Ramos (cell line): Measurements from ENCODE around the gene PLEKHA1.

Source experiments
- in situ Hi-C: fragments of 300-500 bp; cut with MboI; formaldehyde crosslinking; loops from one replicate; pipeline ENCODE4 v1.14.3; 2022; ENCODE audit warnings: low sequenced_read_pairs; ENCODE audit not compliant: unreplicated experiment

The PLEKHA1 gene

GRCh38 chr10:122419876-122420623, 45.5 kb downstream of the PLEKHA1 start:
- in situ Hi-C loops, result no loop called here

GRCh38 chr10:122420624-122421007, 46.1 kb downstream of the PLEKHA1 start:
- in situ Hi-C loops, result no loop called here

- in situ Hi-C loops, result no loop called here
Observed at GRCh38 chr10:122421054-122421625, 46.6 kb downstream of the PLEKHA1 start.

- in situ Hi-C loops, result no loop called here
Observed at GRCh38 chr10:122421742-122422141, 47.2 kb downstream of the PLEKHA1 start.

GRCh38 chr10:122422266-122422989, 47.9 kb downstream of the PLEKHA1 start:
- in situ Hi-C loops, result no loop called here

GRCh38 chr10:122424059-122424458, 49.6 kb downstream of the PLEKHA1 start:
- in situ Hi-C loops, result no loop called here

GRCh38 chr10:122426829-122427228, 52.3 kb downstream of the PLEKHA1 start:
- in situ Hi-C loops, result no loop called here

GRCh38 chr10:122427280-122427679, 52.8 kb downstream of the PLEKHA1 start:
- in situ Hi-C loops, result no loop called here

- in situ Hi-C loops, result loop anchor here (10.0 kb wide), 1 partner anchor 141 kb away; no protein-coding TSS in a partner anchor
Observed at GRCh38 chr10:122435212-122435827, 60.8 kb downstream of the PLEKHA1 start.

GRCh38 chr10:122441961-122442360, 67.5 kb downstream of the PLEKHA1 start:
- in situ Hi-C loops, result no loop called here

- in situ Hi-C loops, result no loop called here
Observed at GRCh38 chr10:122445469-122445868, 71.0 kb downstream of the PLEKHA1 start.

GRCh38 chr10:122445904-122446303, 71.4 kb downstream of the PLEKHA1 start:
- in situ Hi-C loops, result no loop called here

- in situ Hi-C loops, result no loop called here
Observed at GRCh38 chr10:122446668-122447423, 72.3 kb downstream of the PLEKHA1 start.

GRCh38 chr10:122448600-122448999, 74.1 kb downstream of the PLEKHA1 start:
- in situ Hi-C loops, result no loop called here

GRCh38 chr10:122449153-122449552, 74.6 kb downstream of the PLEKHA1 start:
- in situ Hi-C loops, result no loop called here

- in situ Hi-C loops, result no loop called here
Observed at GRCh38 chr10:122450353-122450990, 76.0 kb downstream of the PLEKHA1 start.

GRCh38 chr10:122454071-122454470, 79.6 kb downstream of the PLEKHA1 start:
- in situ Hi-C loops, result no loop called here

- in situ Hi-C loops, result no loop called here
Observed at GRCh38 chr10:122454603-122455080, 80.1 kb downstream of the PLEKHA1 start, which contains the start of gene ARMS2. Gene ARMS2, plus strand, starts transcription at chr10:122454653. Its CDS starts 75 bp downstream, at chr10:122454728.

GRCh38 chr10:122455376-122456079, 81.0 kb downstream of the PLEKHA1 start:
- in situ Hi-C loops, result no loop called here
